HG03108 (cell line): Measurements from ENCODE around the gene STX8.

Source experiments
- ATAC-seq: cut with Tn5 transposase; IDR thresholded peaks from one replicate; pipeline ENCODE4 v1.9.1; 2021; ENCODE audit warnings: moderate library complexity; ENCODE audit not compliant: unreplicated experiment

STX8 gene

GRCh38 chr17:9215465-9215864, 360.2 kb downstream of the STX8 start:
- ATAC-seq: no peak

- no peak for ATAC-seq
These were observed 362.3 kb downstream of the STX8 start for GRCh38 chr17:9213303-9213640.

GRCh38 chr17:9212376-9213302, 363.0 kb downstream of the STX8 start:
- ATAC-seq: no peak

GRCh38 chr17:9211133-9211765, 364.4 kb downstream of the STX8 start:
- no peak for ATAC-seq

GRCh38 chr17:9209781-9210370, 365.7 kb downstream of the STX8 start:
- no peak for ATAC-seq

- ATAC-seq: no peak
These were observed 366.3 kb downstream of the STX8 start for GRCh38 chr17:9209347-9209746.

GRCh38 chr17:9208381-9209105, 367.1 kb downstream of the STX8 start:
- no peak for ATAC-seq

GRCh38 chr17:9206741-9207332, 368.8 kb downstream of the STX8 start:
- ATAC-seq: no peak

GRCh38 chr17:9206410-9206703, 369.3 kb downstream of the STX8 start:
- ATAC-seq: no peak

- no peak for ATAC-seq
These were observed 369.9 kb downstream of the STX8 start for GRCh38 chr17:9205520-9206409.

- ATAC-seq: no peak
These were observed 370.8 kb downstream of the STX8 start for GRCh38 chr17:9204637-9205329.

- no peak for ATAC-seq
These were observed 371.7 kb downstream of the STX8 start for GRCh38 chr17:9203771-9204425.

- no peak for ATAC-seq
These were observed 373.1 kb downstream of the STX8 start for GRCh38 chr17:9202532-9202931.

GRCh38 chr17:9200699-9201359, 374.8 kb downstream of the STX8 start:
- peak; percentile 75 for ATAC-seq
